H1 (cell line): Measurements from ENCODE around the gene DOK7. TPM values are rescaled to one million over a fixed set of nuclear protein-coding genes. Genes with fewer than 3 reads are reported as not detected.

Experiments
- CTCF ChIA-PET: fragments of 300-600 bp; sonication (Branson Sonifier 250); formaldehyde crosslinking; loops from one replicate; lab custom pipeline; 2021; ENCODE audit not compliant: partially characterized antibody; lab: Charles Lee
- POLR2A ChIA-PET: fragments of 300-600 bp; sonication (Branson Sonifier 250); formaldehyde crosslinking; loops from one replicate; lab custom pipeline; 2021; ENCODE audit warnings: inconsistent platforms; ENCODE audit not compliant: partially characterized antibody; lab: Charles Lee
- DNase-seq, 2 experiments: peaks; one replicate each; pipeline versions ENCODE4 v3.0.0 to v3.0.0-alpha.2; 2010 to 2022; ENCODE audit warnings: low spot score in 2 of 2, low read depth in 1 of 2, mixed read lengths in 1 of 2
- FAIRE-seq: peaks from 2 replicates; lab custom pipeline; 2011; peaks lifted over from hg19 to GRCh38; lab: Jason Lieb, UNC
- H2AFZ ChIP-seq: 2 replicates; pipeline ENCODE4 v1.8.1; 2012; ENCODE audit warnings: low read length, inconsistent platforms
- H2AK5ac ChIP-seq: 2 replicates; pipeline ENCODE4 v1.6.1; 2013; ENCODE audit warnings: low read depth, low read length
- H2BK120ac ChIP-seq: replicated peaks from 2 replicates; pipeline ENCODE3; 2013; ENCODE audit warnings: low read depth, low read length, inconsistent platforms
- H2BK12ac ChIP-seq: 2 replicates; pipeline ENCODE4 v1.6.1; 2013; ENCODE audit warnings: low read depth, low read length
- H2BK15ac ChIP-seq: 2 replicates; pipeline ENCODE4 v1.6.1; 2013; ENCODE audit warnings: low read length
- H2BK20ac ChIP-seq: 2 replicates; pipeline ENCODE4 v1.6.1; 2013; ENCODE audit warnings: low read length
- H2BK5ac ChIP-seq: 2 replicates; pipeline ENCODE4 v1.6.1; 2013; ENCODE audit warnings: low read depth, low read length
- H3K14ac ChIP-seq: 2 replicates; pipeline ENCODE4 v1.6.1; 2013; ENCODE audit warnings: inconsistent platforms; ENCODE audit not compliant: insufficient read length
- H3K18ac ChIP-seq: 2 replicates; pipeline ENCODE4 v1.6.1; 2013; ENCODE audit warnings: low read length; ENCODE audit errors: extremely low read depth
- H3K23ac ChIP-seq: 2 replicates; pipeline ENCODE4 v1.6.1; 2013; ENCODE audit warnings: inconsistent platforms; ENCODE audit not compliant: insufficient read length
- H3K23me2 ChIP-seq: 2 replicates; pipeline ENCODE4 v1.6.1; 2013; ENCODE audit warnings: low read depth, low read length
- H3K27ac ChIP-seq: 2 replicates; pipeline ENCODE4 v1.6.1; 2011; ENCODE audit warnings: low read depth, low read length, inconsistent platforms
- H3K27me3 ChIP-seq, 4 experiments: replicated peaks in 1 of 4; 1 replicate in 1 of 4; 2 replicates in 3 of 4; pipeline versions ENCODE4 v1.6.1 to v1.8.1; 2011 to 2013; ENCODE audit warnings: low read length in 3 of 4, mild to moderate bottlenecking in 3 of 4, inconsistent platforms in 2 of 4, mixed read lengths in 2 of 4, moderate library complexity in 1 of 4; ENCODE audit not compliant: control insufficient read depth in 3 of 4, insufficient read depth in 3 of 4; ENCODE audit errors: extremely low read depth in 1 of 4
- H3K36me3 ChIP-seq, 4 experiments: 2 replicates each; pipeline versions ENCODE4 v1.6.1 to v1.8.1; 2011 to 2013; ENCODE audit warnings: mild to moderate bottlenecking in 4 of 4, low read length in 3 of 4, moderate library complexity in 2 of 4, control low read depth in 1 of 4, inconsistent platforms in 1 of 4; ENCODE audit not compliant: insufficient read depth in 4 of 4, control insufficient read depth in 2 of 4
- H3K4ac ChIP-seq: replicated peaks from 2 replicates; pipeline ENCODE3; 2013; ENCODE audit warnings: low read length, low read depth, mixed read lengths, inconsistent platforms; ENCODE audit not compliant: insufficient read length
- H3K4me1 ChIP-seq, 4 experiments: replicated peaks in 1 of 4; 1 replicate in 1 of 4; 2 replicates in 3 of 4; pipeline versions ENCODE4 v1.6.1 to v1.8.1; 2011 to 2013; ENCODE audit warnings: low read length in 3 of 4, inconsistent platforms in 2 of 4, mixed read lengths in 1 of 4; ENCODE audit not compliant: insufficient read depth in 4 of 4, control insufficient read depth in 3 of 4
- H3K4me2 ChIP-seq, 2 experiments: 2 replicates each; pipeline versions ENCODE4 v1.6.1 to v1.8.1; 2011 to 2013; ENCODE audit warnings: low read depth in 2 of 2, low read length in 2 of 2, control low read depth in 1 of 2, inconsistent platforms in 1 of 2, mild to moderate bottlenecking in 1 of 2; ENCODE audit not compliant: insufficient read depth in 1 of 2
- H3K4me3 ChIP-seq, 4 experiments: fragments of 200-600, 300-600 bp in 1 of 4; sonication (generic), shearing (Covaris generic), sonication (Bioruptor Twin) in 1 of 4; 2 replicates each; pipeline versions ENCODE4 v1.5.1 to v1.8.1; 2011 to 2016; ENCODE audit warnings: low read length in 4 of 4, low read depth in 3 of 4, control low read depth in 2 of 4, inconsistent platforms in 2 of 4, mild to moderate bottlenecking in 2 of 4, mixed read lengths in 1 of 4, moderate library complexity in 1 of 4; ENCODE audit not compliant: insufficient read depth in 2 of 4; ENCODE audit errors: extremely low read depth in 1 of 4
- H3K56ac ChIP-seq: replicated peaks from 2 replicates; pipeline ENCODE3; 2013; ENCODE audit warnings: low read depth, mild to moderate bottlenecking, mixed read lengths, low read length, inconsistent platforms; ENCODE audit not compliant: insufficient read length
- H3K79me1 ChIP-seq: 2 replicates; pipeline ENCODE4 v1.6.1; 2013; ENCODE audit warnings: low read depth, low read length, control low read depth
- H3K79me2 ChIP-seq, 2 experiments: 2 replicates each; pipeline versions ENCODE4 v1.6.1 to v1.8.1; 2012 to 2013; ENCODE audit warnings: low read length in 2 of 2, mild to moderate bottlenecking in 2 of 2, inconsistent platforms in 1 of 2; ENCODE audit not compliant: insufficient read depth in 2 of 2, control insufficient read depth in 1 of 2
- H3K9ac ChIP-seq, 4 experiments: replicated peaks in 1 of 4; 1 replicate in 1 of 4; 2 replicates in 3 of 4; pipeline versions ENCODE4 v1.6.1 to v1.8.1; 2011 to 2013; ENCODE audit warnings: low read depth in 3 of 4, low read length in 3 of 4, control low read depth in 2 of 4, mild to moderate bottlenecking in 2 of 4, moderate library complexity in 2 of 4, inconsistent platforms in 1 of 4; ENCODE audit errors: extremely low read depth in 1 of 4
- H3K9me3 ChIP-seq, 2 experiments: 2 replicates each; pipeline versions ENCODE4 v1.6.1 to v1.8.1; 2012 to 2013; ENCODE audit warnings: mild to moderate bottlenecking in 2 of 2, moderate library complexity in 2 of 2, control low read depth in 1 of 2, inconsistent platforms in 1 of 2, low read depth in 1 of 2, low read length in 1 of 2, mixed read lengths in 1 of 2; ENCODE audit not compliant: insufficient read depth in 2 of 2
- H4K20me1 ChIP-seq, 2 experiments: replicated peaks in 1 of 2; 2 replicates each; pipeline versions ENCODE3 to v1.8.1; 2011 to 2013; ENCODE audit warnings: inconsistent platforms in 2 of 2, low read length in 2 of 2, mild to moderate bottlenecking in 1 of 2; ENCODE audit not compliant: insufficient read depth in 2 of 2, control insufficient read depth in 1 of 2
- H4K5ac ChIP-seq: 2 replicates; pipeline ENCODE4 v1.6.1; 2013; ENCODE audit warnings: low read length, low read depth, mixed read lengths, inconsistent platforms; ENCODE audit not compliant: insufficient read length
- H4K8ac ChIP-seq: 2 replicates; pipeline ENCODE4 v1.8.0; 2013; ENCODE audit warnings: mild to moderate bottlenecking, moderate library complexity, low read length, inconsistent platforms; ENCODE audit not compliant: insufficient read depth; ENCODE audit errors: extremely low read depth
- H4K91ac ChIP-seq: replicated peaks from 2 replicates; pipeline ENCODE3; 2013; ENCODE audit warnings: low read length, mixed read lengths, inconsistent platforms; ENCODE audit not compliant: insufficient read length
- BCL11A ChIP-seq, 2 experiments: IDR thresholded peaks; one replicate each; pipeline ENCODE4 v1.6.1; 2011; ENCODE audit warnings: low read depth in 2 of 2, low read length in 2 of 2, mild to moderate bottlenecking in 2 of 2
- CHD1 ChIP-seq: IDR thresholded peaks from 2 replicates; pipeline ENCODE4 v1.6.1; 2012; ENCODE audit warnings: low read depth, low read length, improper control_type of control experiment
- CTBP2 ChIP-seq: IDR thresholded peaks from 2 replicates; pipeline ENCODE4 v1.7.0; 2011; ENCODE audit warnings: borderline replicate concordance, mild to moderate bottlenecking, moderate library complexity, mixed read lengths, low read length; ENCODE audit not compliant: insufficient read depth, insufficient read length
- EGR1 ChIP-seq: IDR thresholded peaks from 2 replicates; pipeline ENCODE4 v1.6.1; 2011; ENCODE audit warnings: low read depth, low read length, borderline replicate concordance
- FOSL1 ChIP-seq: IDR thresholded peaks from 2 replicates; pipeline ENCODE4 v1.6.1; 2011; ENCODE audit warnings: mild to moderate bottlenecking, low read depth, low read length, moderate library complexity; ENCODE audit not compliant: insufficient read depth
- KDM4A ChIP-seq: IDR thresholded peaks from one replicate; pipeline ENCODE4 v1.7.1; 2012; ENCODE audit warnings: low read depth, mild to moderate bottlenecking, moderate library complexity, low read length, inconsistent platforms; ENCODE audit not compliant: severe bottlenecking
- RAD21 ChIP-seq, 2 experiments: IDR thresholded peaks in 1 of 2; conservative IDR thresholded peaks in 1 of 2; 2 replicates each; pipeline ENCODE4 v1.6.1; 2011; ENCODE audit warnings: low read depth in 2 of 2, low read length in 2 of 2, improper control_type of control experiment in 1 of 2, inconsistent platforms in 1 of 2, mild to moderate bottlenecking in 1 of 2, moderate library complexity in 1 of 2
- RBBP5 ChIP-seq: IDR thresholded peaks from 2 replicates; pipeline ENCODE4 v1.7.1; 2012; ENCODE audit warnings: low read depth, mild to moderate bottlenecking, inconsistent platforms, low read length, moderate library complexity, borderline replicate concordance
- SIX5 ChIP-seq: IDR thresholded peaks from 2 replicates; pipeline ENCODE4 v1.6.1; 2011; ENCODE audit warnings: mild to moderate bottlenecking, low read depth, low read length
- TAF1 ChIP-seq: IDR thresholded peaks from 2 replicates; pipeline ENCODE4 v1.6.1; 2011; ENCODE audit warnings: mild to moderate bottlenecking, low read depth, low read length
- TAF7 ChIP-seq: optimal IDR thresholded peaks from 2 replicates; pipeline ENCODE3; 2011; ENCODE audit warnings: low read depth, mild to moderate bottlenecking, inconsistent platforms, low read length, moderate library complexity, borderline replicate concordance
- TCF12 ChIP-seq: IDR thresholded peaks from 2 replicates; pipeline ENCODE4 v1.6.1; 2011; ENCODE audit warnings: low read depth, mild to moderate bottlenecking, low read length
- YY1 ChIP-seq: IDR thresholded peaks from 2 replicates; pipeline ENCODE4 v1.6.1; 2011; ENCODE audit warnings: low read depth, mild to moderate bottlenecking, low read length
- WGBS, 2 experiments: shearing (Covaris generic) in 1 of 2; methylation state at CpG; one replicate each; pipeline versions ENCODE4 v1.1.6 to v1.1.7; 2013 to 2015; ENCODE audit warnings: low lambda C conversion rate in 2 of 2, mixed read lengths in 2 of 2, inconsistent platforms in 1 of 2, low coverage in 1 of 2, missing lambda C conversion rate in 1 of 2; ENCODE audit not compliant: insufficient replicate concordance in 2 of 2, insufficient coverage in 1 of 2, insufficient read length in 1 of 2; ENCODE audit errors: extremely low coverage in 1 of 2, missing lambda C conversion rate in 1 of 2; 5-methylcytosine and 5-hydroxymethylcytosine counted together
- polyA plus RNA-seq, 7 experiments: library from polyadenylated mRNA; depleted of rRNA in 3 of 7; stranded (reverse) in 5 of 7; unstranded in 2 of 7; fragments of >200 nt in 5 of 7; fragments of 200-250 nt in 2 of 7; gene quantifications; 1 replicate in 5 of 7; 2 replicates in 1 of 7; 4 replicates in 1 of 7; pipeline versions ENCODE4 v1.2.1 to v1.2.3, GENCODE V29; 2011 to 2013; ENCODE audit warnings: missing spikeins in 2 of 7, mixed read lengths in 2 of 7
- total RNA-seq: library from RNA; stranded (reverse); fragmentation: NEBNext Ultra II Directional; extraction: Animal tissue kit (Norgen Biotek cat#: 25700); gene quantifications from 2 replicates; pipeline ENCODE4 v1.2.1, GENCODE V29; 2021

The DOK7 gene
- total and polyA plus RNA-seq, 2 of the 8 experiments (the other 6 are each of a cell fraction or from before 2014, with no cell fraction given) = 0.32 TPM; not detected in 1

DNA sequence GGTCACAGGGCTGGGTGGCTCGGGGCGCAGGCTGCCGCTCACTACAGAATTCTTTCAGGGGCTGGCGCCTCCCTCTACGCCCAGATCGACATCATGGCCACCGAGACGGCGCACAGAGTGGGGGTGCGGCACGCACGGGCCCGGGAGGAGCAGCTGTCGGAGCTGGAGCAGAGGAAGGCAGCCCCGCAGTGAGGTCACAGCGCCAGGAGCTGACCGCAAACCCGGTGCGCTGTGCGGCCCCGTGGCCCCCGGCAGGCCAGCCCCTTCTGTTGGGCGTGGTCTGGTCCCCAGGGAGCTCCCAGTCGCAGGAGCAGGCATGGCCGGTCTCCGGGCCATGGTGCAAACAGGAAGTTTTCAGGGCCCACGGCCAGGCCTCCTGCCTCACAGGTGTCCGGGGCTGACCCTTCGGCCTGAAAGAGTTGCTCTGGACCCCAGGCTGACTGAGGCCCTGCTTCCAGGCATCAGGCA is 37.6 kb downstream of the DOK7 start:
- H4K91ac ChIP-seq = no peak overlapping the region
- DNase-seq = no peak
- POLR2A ChIA-PET = interaction anchor here (0.9 to 4.1 kb wide), 2 partner anchors 9 to 14 kb away, joined by 3 to 15 read pairs; no protein-coding TSS in a partner anchor
- H2BK120ac ChIP-seq = no peak overlapping the region
- H3K23me2 ChIP-seq = no peaks in the 10 kb centered on the region
- H3K9ac ChIP-seq = no peak overlapping the region
- H3K14ac ChIP-seq = no peak overlapping the region
- no peak overlapping the region for H2BK20ac ChIP-seq
- CTCF ChIA-PET = interaction anchor here (1.5 to 8.0 kb wide), 2 partner anchors 14 to 20 kb away, joined by 12 to 72 read pairs; no protein-coding TSS in a partner anchor
- no peak overlapping the region for H2AK5ac ChIP-seq
- no peak overlapping the region for H2BK5ac ChIP-seq
- no peak overlapping the region for H3K23ac ChIP-seq
- H2BK15ac ChIP-seq = no peak overlapping the region
- H3K79me1 ChIP-seq = no peaks in the 10 kb centered on the region; the same call in none of the 2 replicates
- H3K9me3 ChIP-seq = no peaks in the 10 kb centered on the region
- H3K27ac ChIP-seq = no peak overlapping the region
- no peaks in the 10 kb centered on the region; a peak in 2 of 7 replicates for H3K4me1 ChIP-seq
- H3K4me2 ChIP-seq = no peak overlapping the region
- H2BK12ac ChIP-seq = no peak overlapping the region
- H4K20me1 ChIP-seq = peaks cover 32 to 56% of the 10 kb centered on the region in 2 experiments
- H3K36me3 ChIP-seq = peaks cover 0 to 7% (median 0%) of the 10 kb centered on the region in 4 experiments; a peak in 2 of 8 replicates
- FAIRE-seq = no peak
- peaks cover 5 to 27% (median 19%) of the 10 kb centered on the region in 4 experiments; a peak in 6 of 7 replicates for H3K27me3 ChIP-seq
- no peak overlapping the region for H4K5ac ChIP-seq
- no peak overlapping the region for H3K56ac ChIP-seq
- no peak overlapping the region for H3K4ac ChIP-seq
- no peak overlapping the region for H3K18ac ChIP-seq
- 89% methylated on average over 28 of the region's 29 CpGs; no CpG with 5 or more reads in 1 of the 2 experiments for WGBS, 2 experiments
- no peak overlapping the region for H4K8ac ChIP-seq
- H3K79me2 ChIP-seq = no peaks in the 10 kb centered on the region; a peak in 1 of 4 replicates
- no peak overlapping the region for H2AFZ ChIP-seq
- H3K4me3 ChIP-seq = no peak overlapping the region
- no peak for TF ChIP-seq TAF7
- no peak for TF ChIP-seq KDM4A
- no peak for TF ChIP-seq CTBP2
- TF ChIP-seq RAD21 (IDR thresholded peaks at IDR 0.05 in 1 of 2, conservative IDR thresholded peaks at IDR 0.05 in 1 of 2; ENCODE audit: low read depth in 2 of 2, low read length in 2 of 2) = no peak
- TF ChIP-seq YY1 = no peak
- TF ChIP-seq BCL11A (IDR thresholded peaks at IDR 0.05; ENCODE audit: low read depth in 2 of 2, low read length in 2 of 2) = no peak
- no peak for TF ChIP-seq CHD1
- no peak for TF ChIP-seq SIX5
- no peak for TF ChIP-seq EGR1
- no peak for TF ChIP-seq TCF12
- TF ChIP-seq FOSL1 = no peak
- no peak for TF ChIP-seq TAF1
- TF ChIP-seq RBBP5 = no peak
